Measurements from ENCODE around the gene HIC1.
"Not testable (repeated sequence)": the region's sequence is repeated elsewhere in the genome, so short reads cannot be mapped to it uniquely, and the experiment has no call there.

The HIC1 gene

GRCh38 chr17:2054512-2055291 is at the start of gene HIC1:
Gene HIC1 (plus strand): TSS chr17:2055103. CDS start chr17:2056691, 1,588 bp downstream.
- peak; percentile 84 for DNase-seq

- no peak for DNase-seq
Measured at GRCh38 chr17:2008332-2009126, 46.4 kb upstream of the HIC1 start.

GRCh38 chr17:2009737-2010136 is 45.2 kb upstream of the HIC1 start:
- no peak for DNase-seq

GRCh38 chr17:2011411-2012371 is 43.2 kb upstream of the HIC1 start:
- peak; percentile 66 for DNase-seq

- DNase-seq, result no peak
Measured at GRCh38 chr17:2012499-2012898, 42.4 kb upstream of the HIC1 start.

- DNase-seq, result not testable (repeated sequence)
Measured at GRCh38 chr17:2013220-2013993, 41.5 kb upstream of the HIC1 start.

- DNase-seq, result no peak
Measured at GRCh38 chr17:2013994-2014317, 40.9 kb upstream of the HIC1 start.

GRCh38 chr17:2015314-2015713 is 39.6 kb upstream of the HIC1 start:
- no peak for DNase-seq

- no peak for DNase-seq
Measured at GRCh38 chr17:2016494-2016893, 38.4 kb upstream of the HIC1 start.

GRCh38 chr17:2017274-2017941 is 37.5 kb upstream of the HIC1 start:
- DNase-seq, result no peak

- DNase-seq, result no peak
Measured at GRCh38 chr17:2018716-2019510, 36.0 kb upstream of the HIC1 start.

GRCh38 chr17:2019723-2020122 is 35.2 kb upstream of the HIC1 start:
- no peak for DNase-seq

- no peak for DNase-seq
Measured at GRCh38 chr17:2020721-2021120, 34.2 kb upstream of the HIC1 start.

GRCh38 chr17:2022647-2023240 is 32.2 kb upstream of the HIC1 start:
- no peak for DNase-seq

GRCh38 chr17:2023256-2023655 is 31.6 kb upstream of the HIC1 start:
- DNase-seq, result no peak

GRCh38 chr17:2023692-2024571 is 31.0 kb upstream of the HIC1 start:
- DNase-seq, result peak; percentile 49

- no peak for DNase-seq
Measured at GRCh38 chr17:2024572-2025219, 30.2 kb upstream of the HIC1 start.

- DNase-seq, result peak; percentile 69
Measured at GRCh38 chr17:2025220-2025621, 29.7 kb upstream of the HIC1 start, which contains the start of gene RTN4RL1. Gene RTN4RL1 (minus strand): TSS chr17:2025334. CDS start chr17:2024865, 469 bp downstream.

Data from fibroblast of skin of right biceps (primary cell).